ENCODE results near the gene USP25. TPM values are rescaled to one million over a fixed set of nuclear protein-coding genes. Genes with fewer than 3 reads are reported as not detected.

Gene USP25
- total RNA-seq, 1 experiment from 2014 or later, result 35.1 TPM

DNA sequence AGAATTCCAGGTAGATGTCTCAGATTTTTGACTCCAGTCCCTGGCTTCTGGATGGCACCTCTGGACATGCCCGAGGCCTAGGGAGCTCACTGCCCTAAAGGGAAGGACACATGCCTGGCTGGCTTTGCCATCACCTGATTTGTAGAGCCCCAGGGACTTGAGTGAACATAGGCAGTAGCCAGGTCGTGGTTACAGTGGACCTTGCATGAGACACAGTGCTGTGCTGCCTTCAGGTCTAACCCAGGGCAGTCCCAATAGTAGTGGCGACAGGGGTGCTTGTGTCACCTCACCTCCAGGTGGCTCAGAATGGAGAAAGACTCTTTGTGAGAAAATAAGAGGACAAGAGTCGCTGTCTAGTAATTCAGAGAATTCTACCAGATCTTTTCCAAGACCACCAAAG, 166.7 kb downstream of the USP25 start:
- Mint-ChIP-seq H3K36me3 (ENCODE audit: insufficient read depth in 1 of 3, low read depth in 3 of 3) (peaks cover 11 to 50% (median 14%) of the 10 kb centered on the region in 3 experiments), H3K27me3 (ENCODE audit: low read depth) (no peaks in the 10 kb centered on the region), H3K9me3 (peaks cover 36 to 46% of the 10 kb centered on the region in 2 experiments), H3K27ac (no peak overlapping the region), H3K4me1 (peaks cover 3 to 4% of the 10 kb centered on the region in 2 experiments; a peak in 1 of 4 replicates), H3K4me3 (no peak overlapping the region; a peak in 1 of 5 replicates)
- Histone ChIP-seq H3K23ac (ENCODE audit: insufficient read length, low read depth, low read length) (no peak overlapping the region), H4K5ac (ENCODE audit: insufficient read length, low read depth, low read length) (no peak overlapping the region), H3K9ac (ENCODE audit: extremely low read depth, insufficient read length, low read length) (no peak overlapping the region), H3K4me1 (ENCODE audit: insufficient read depth, low read length) (no peaks in the 10 kb centered on the region), H3K23me2 (ENCODE audit: insufficient read length, low read depth, low read length, poor library complexity, severe bottlenecking) (no peaks in the 10 kb centered on the region), H3K79me1 (ENCODE audit: insufficient read depth, low read depth, low read length, poor library complexity, severe bottlenecking) (no peaks in the 10 kb centered on the region), H3K27ac (ENCODE audit: insufficient read length, low read depth, low read length) (no peak overlapping the region), H4K8ac (replicated peaks; ENCODE audit: insufficient read length, low read depth, low read length) (no peak overlapping the region), H3K18ac (ENCODE audit: insufficient read length, low read depth, low read length) (no peak overlapping the region), H4K91ac (ENCODE audit: insufficient read length, low read depth, low read length) (no peak overlapping the region), H2AK5ac (ENCODE audit: insufficient read length, low read length) (no peak overlapping the region), H2BK12ac (ENCODE audit: insufficient read length, low read depth, low read length) (no peak overlapping the region), H3K27me3 (ENCODE audit: insufficient read depth, low read length) (no peaks in the 10 kb centered on the region), H3K56ac (ENCODE audit: insufficient read length, low read depth, low read length) (no peak overlapping the region), H3K79me2 (ENCODE audit: insufficient read depth, low read length) (no peaks in the 10 kb centered on the region), H2BK15ac (ENCODE audit: low read depth, low read length) (no peak overlapping the region), H3K4me2 (ENCODE audit: insufficient read depth, insufficient read length, low read length) (no peak overlapping the region), H3K14ac (ENCODE audit: insufficient read depth, low read length) (no peak overlapping the region), H3K9me3 (ENCODE audit: control insufficient read depth, low read depth, low read length) (no peaks in the 10 kb centered on the region), H3T11ph (ENCODE audit: low read length) (no peak overlapping the region), H4K20me1 (ENCODE audit: control insufficient read depth, insufficient read depth, insufficient read length) (no peaks in the 10 kb centered on the region), H2AFZ (ENCODE audit: low read length) (no peak overlapping the region), H2BK5ac (ENCODE audit: insufficient read length, low read length) (no peak overlapping the region), H2BK20ac (ENCODE audit: low read depth, low read length, poor library complexity, severe bottlenecking) (no peak overlapping the region), H2BK120ac (ENCODE audit: low read depth, low read length, poor library complexity, severe bottlenecking) (no peak overlapping the region), H3K4ac (ENCODE audit: low read depth, low read length) (no peak overlapping the region)
- TF ChIP-seq, protein P1, sequence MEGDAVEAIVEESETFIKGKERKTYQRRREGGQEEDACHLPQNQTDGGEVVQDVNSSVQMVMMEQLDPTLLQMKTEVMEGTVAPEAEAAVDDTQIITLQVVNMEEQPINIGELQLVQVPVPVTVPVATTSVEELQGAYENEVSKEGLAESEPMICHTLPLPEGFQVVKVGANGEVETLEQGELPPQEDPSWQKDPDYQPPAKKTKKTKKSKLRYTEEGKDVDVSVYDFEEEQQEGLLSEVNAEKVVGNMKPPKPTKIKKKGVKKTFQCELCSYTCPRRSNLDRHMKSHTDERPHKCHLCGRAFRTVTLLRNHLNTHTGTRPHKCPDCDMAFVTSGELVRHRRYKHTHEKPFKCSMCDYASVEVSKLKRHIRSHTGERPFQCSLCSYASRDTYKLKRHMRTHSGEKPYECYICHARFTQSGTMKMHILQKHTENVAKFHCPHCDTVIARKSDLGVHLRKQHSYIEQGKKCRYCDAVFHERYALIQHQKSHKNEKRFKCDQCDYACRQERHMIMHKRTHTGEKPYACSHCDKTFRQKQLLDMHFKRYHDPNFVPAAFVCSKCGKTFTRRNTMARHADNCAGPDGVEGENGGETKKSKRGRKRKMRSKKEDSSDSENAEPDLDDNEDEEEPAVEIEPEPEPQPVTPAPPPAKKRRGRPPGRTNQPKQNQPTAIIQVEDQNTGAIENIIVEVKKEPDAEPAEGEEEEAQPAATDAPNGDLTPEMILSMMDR (conservative IDR thresholded peaks at IDR 0.05), result no peak
- WGBS (ENCODE audit: extremely low coverage, insufficient read length, low lambda C conversion rate), result no CpG with 5 or more reads among the region's 4 CpGs
- DNase-seq, result no peak
